ENCODE results near the gene PCAT7. TPM values are rescaled to one million over a fixed set of nuclear protein-coding genes. Genes with fewer than 3 reads are reported as not detected.

PCAT7 gene
- total RNA-seq, 1 donor from 2014 or later: not detected

DNA sequence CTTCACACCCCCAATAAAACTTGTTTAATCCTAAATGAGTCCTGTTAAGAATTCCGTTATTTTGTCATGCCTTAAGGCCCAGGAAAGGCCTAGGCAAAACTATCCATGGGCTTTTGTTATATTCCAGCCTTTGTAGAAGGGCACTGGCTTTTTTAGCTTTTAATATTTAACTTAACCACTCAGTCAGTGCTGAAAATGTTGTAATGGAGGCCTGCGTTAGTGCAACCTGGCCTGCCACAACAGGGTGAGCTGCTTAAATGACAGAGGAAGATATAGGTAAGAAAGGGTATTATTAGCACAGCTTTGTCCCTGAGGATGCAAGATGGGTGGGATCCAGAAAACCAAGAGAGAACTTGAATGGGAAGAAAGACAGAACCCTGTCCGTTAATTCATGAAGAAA is 40.2 kb upstream of the PCAT7 start:
- intact Hi-C loops (cut with micrococcal nuclease): no loop called here
- H3K27me3 Mint-ChIP-seq: peaks cover 4% of the 10 kb centered on the region
- no peak for DNase-seq
- no peak overlapping the region for H3K27ac Mint-ChIP-seq
- ChIA-PET POLR2A (no interaction called here), CTCF (no interaction called here)
- no peaks in the 10 kb centered on the region for H3K36me3 Mint-ChIP-seq (ENCODE audit: low read depth)
- no peak for ATAC-seq (ENCODE audit: low read depth)
- peaks cover 2% of the 10 kb centered on the region for H3K4me1 Mint-ChIP-seq
- TF ChIP-seq, protein P1, sequence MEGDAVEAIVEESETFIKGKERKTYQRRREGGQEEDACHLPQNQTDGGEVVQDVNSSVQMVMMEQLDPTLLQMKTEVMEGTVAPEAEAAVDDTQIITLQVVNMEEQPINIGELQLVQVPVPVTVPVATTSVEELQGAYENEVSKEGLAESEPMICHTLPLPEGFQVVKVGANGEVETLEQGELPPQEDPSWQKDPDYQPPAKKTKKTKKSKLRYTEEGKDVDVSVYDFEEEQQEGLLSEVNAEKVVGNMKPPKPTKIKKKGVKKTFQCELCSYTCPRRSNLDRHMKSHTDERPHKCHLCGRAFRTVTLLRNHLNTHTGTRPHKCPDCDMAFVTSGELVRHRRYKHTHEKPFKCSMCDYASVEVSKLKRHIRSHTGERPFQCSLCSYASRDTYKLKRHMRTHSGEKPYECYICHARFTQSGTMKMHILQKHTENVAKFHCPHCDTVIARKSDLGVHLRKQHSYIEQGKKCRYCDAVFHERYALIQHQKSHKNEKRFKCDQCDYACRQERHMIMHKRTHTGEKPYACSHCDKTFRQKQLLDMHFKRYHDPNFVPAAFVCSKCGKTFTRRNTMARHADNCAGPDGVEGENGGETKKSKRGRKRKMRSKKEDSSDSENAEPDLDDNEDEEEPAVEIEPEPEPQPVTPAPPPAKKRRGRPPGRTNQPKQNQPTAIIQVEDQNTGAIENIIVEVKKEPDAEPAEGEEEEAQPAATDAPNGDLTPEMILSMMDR (IDR thresholded peaks at IDR 0.05): no peak
- H3K4me3 Mint-ChIP-seq: no peak overlapping the region
- no peaks in the 10 kb centered on the region for H3K9me3 Mint-ChIP-seq

DNA sequence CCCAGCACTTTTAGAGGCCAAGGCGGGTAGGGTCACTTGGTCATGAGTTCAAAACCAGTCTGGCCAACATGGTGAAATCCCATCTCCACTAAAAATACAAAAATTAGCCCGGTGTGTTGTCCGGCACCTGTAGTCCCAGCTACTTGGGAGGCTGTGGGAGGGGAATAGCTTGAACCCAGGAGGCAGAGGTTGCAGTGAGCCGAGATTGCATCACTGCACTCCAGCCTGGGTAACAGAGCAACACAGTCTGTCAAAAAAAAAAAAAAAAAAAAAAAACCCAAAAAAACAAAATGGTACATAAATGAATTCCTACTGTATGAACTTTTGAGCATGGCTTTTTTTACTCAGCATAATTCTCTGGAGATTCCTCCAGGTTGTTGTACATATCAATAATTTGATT is 37.6 kb upstream of the PCAT7 start:
- intact Hi-C loops (cut with micrococcal nuclease): no loop called here
- Mint-ChIP-seq H3K9me3 (no peaks in the 10 kb centered on the region), H3K27me3 (peaks cover 3% of the 10 kb centered on the region), H3K4me1 (no peaks in the 10 kb centered on the region), H3K27ac (no peak overlapping the region), H3K36me3 (ENCODE audit: low read depth) (no peaks in the 10 kb centered on the region), H3K4me3 (no peak overlapping the region)
- CTCF ChIA-PET: no interaction called here
- POLR2A ChIA-PET: interaction anchor here (0.6 kb wide), 1 partner anchor 15 kb away, joined by 3 read pairs; no protein-coding TSS in a partner anchor
- ATAC-seq (ENCODE audit: low read depth) (no peak), DNase-seq (no peak)
- TF ChIP-seq, protein P1 (IDR thresholded peaks at IDR 0.05): no peak

DNA sequence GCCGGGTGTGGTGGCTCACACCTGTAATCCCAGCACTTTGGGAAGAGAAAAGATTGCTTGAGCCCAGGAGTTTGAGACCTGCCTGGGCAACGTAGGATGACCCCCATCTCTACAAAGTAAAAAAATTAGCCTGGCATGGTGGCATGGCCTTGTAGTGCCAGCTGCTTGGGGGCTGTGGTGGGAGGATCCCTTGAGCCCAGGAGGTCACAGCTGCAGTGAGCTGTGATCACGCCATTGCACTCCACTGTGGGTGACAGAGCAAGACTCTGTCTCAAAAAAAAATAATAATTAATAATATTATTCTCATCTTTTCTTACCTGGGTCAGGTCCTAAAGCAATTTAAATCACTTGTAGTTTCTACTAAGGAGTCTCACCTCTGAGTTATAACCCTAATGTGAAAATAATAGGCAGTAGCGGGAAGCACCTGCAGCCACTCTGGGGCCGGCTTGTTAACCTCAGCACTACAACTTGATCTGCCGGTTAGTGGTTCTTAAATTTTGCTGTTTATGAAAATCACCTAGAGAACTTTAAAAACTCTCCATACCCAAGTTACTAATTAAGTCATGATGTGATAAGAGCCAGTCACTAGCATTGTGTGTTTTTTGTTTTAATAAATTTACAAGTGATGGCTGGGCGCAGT is 29.4 kb upstream of the PCAT7 start:
- Mint-ChIP-seq H3K9me3 (no peaks in the 10 kb centered on the region), H3K27me3 (peaks cover 9% of the 10 kb centered on the region), H3K36me3 (ENCODE audit: low read depth) (no peaks in the 10 kb centered on the region), H3K4me3 (no peak overlapping the region), H3K27ac (no peak overlapping the region), H3K4me1 (no peaks in the 10 kb centered on the region)
- POLR2A ChIA-PET: no interaction called here
- CTCF ChIA-PET: no interaction called here
- TF ChIP-seq, protein P1 (IDR thresholded peaks at IDR 0.05): no peak
- intact Hi-C loops (cut with micrococcal nuclease): no loop called here
- no peak for DNase-seq
- ATAC-seq (ENCODE audit: low read depth): no peak

DNA sequence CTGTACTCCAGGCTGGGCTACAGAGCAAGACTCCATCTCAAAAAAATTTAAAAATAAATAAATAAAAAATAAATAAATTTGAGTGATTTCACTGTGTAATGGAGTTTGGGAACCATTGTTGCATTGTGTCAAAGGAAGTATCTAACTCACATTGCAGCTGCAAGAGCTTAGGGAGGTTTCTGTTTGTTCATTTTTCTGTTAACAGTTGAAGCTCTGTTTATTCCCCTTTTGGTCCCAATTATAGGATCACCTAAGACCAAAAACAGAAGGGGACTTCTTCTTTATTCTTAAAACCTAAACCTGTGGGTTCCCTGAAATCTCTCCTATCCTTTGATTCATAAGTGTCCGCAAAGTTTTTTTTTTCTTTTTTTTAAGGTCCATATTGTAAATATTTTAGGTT is 28.6 kb upstream of the PCAT7 start:
- no peak overlapping the region for H3K4me3 Mint-ChIP-seq
- intact Hi-C loops (cut with micrococcal nuclease): no loop called here
- POLR2A ChIA-PET: no interaction called here
- H3K9me3 Mint-ChIP-seq: no peaks in the 10 kb centered on the region
- no peak overlapping the region for H3K27ac Mint-ChIP-seq
- ATAC-seq (ENCODE audit: low read depth): no peak
- no peak for DNase-seq
- no peaks in the 10 kb centered on the region for H3K4me1 Mint-ChIP-seq
- no peaks in the 10 kb centered on the region for H3K36me3 Mint-ChIP-seq (ENCODE audit: low read depth)
- H3K27me3 Mint-ChIP-seq: peaks cover 9% of the 10 kb centered on the region
- CTCF ChIA-PET: no interaction called here
- TF ChIP-seq, protein P1 (IDR thresholded peaks at IDR 0.05): no peak

DNA sequence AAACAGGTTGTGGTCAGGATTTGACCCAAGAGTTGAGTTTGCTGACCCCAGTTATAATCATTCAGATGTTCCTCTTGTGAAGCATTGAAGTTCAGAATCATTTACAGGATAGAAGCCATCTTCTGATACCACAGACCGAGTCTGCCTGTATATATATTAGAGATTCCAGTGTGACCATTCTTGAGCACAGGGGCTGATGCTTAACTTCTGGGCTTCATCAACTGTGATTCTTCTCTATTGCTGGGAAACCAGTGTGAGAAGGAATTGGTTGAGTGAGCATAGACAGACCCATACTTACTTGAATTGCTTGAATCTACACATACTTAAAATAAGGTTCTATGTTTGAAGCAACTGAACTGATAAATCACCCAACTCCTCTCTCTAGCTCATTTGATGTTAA is 27.9 kb upstream of the PCAT7 start:
- Mint-ChIP-seq H3K27ac (no peak overlapping the region), H3K4me3 (no peak overlapping the region), H3K4me1 (no peaks in the 10 kb centered on the region), H3K9me3 (no peaks in the 10 kb centered on the region), H3K36me3 (ENCODE audit: low read depth) (no peaks in the 10 kb centered on the region), H3K27me3 (peaks cover 12% of the 10 kb centered on the region)
- ChIA-PET CTCF (no interaction called here), POLR2A (no interaction called here)
- TF ChIP-seq, protein P1 (IDR thresholded peaks at IDR 0.05): no peak
- DNase-seq (no peak), ATAC-seq (ENCODE audit: low read depth) (no peak)
- intact Hi-C loops (cut with micrococcal nuclease): no loop called here

Measured in activated B cell treated with CpG ODN at 0.5 μM for 24 hours (primary cell).